Measurements from ENCODE around the gene NSG2.

GRCh38 chr5:174084691-174085154 is 39.2 kb downstream of the NSG2 start:
- no peak for TF ChIP-seq CTCF (IDR thresholded peaks at IDR 0.05)
- TF ChIP-seq POLR2A (IDR thresholded peaks at IDR 0.05), result no peak
